ENCODE results near the gene KRT3. TPM values are rescaled to one million over a fixed set of nuclear protein-coding genes. Genes with fewer than 3 reads are reported as not detected.

The KRT3 gene
- total RNA-seq = not detected

GRCh38 chr12:52795694-52796428, at the start of gene KRT3:
Gene KRT3, minus strand, starts transcription at chr12:52796117. Its CDS starts 75 bp downstream, at chr12:52796042.
- no peak for DNase-seq

GRCh38 chr12:52844386-52844785, 48.5 kb upstream of the KRT3 start:
- DNase-seq = no peak

GRCh38 chr12:52839436-52840105, 43.7 kb upstream of the KRT3 start:
- DNase-seq = no peak

- DNase-seq = no peak
These were observed 42.9 kb upstream of the KRT3 start for GRCh38 chr12:52838609-52839435.

DNA sequence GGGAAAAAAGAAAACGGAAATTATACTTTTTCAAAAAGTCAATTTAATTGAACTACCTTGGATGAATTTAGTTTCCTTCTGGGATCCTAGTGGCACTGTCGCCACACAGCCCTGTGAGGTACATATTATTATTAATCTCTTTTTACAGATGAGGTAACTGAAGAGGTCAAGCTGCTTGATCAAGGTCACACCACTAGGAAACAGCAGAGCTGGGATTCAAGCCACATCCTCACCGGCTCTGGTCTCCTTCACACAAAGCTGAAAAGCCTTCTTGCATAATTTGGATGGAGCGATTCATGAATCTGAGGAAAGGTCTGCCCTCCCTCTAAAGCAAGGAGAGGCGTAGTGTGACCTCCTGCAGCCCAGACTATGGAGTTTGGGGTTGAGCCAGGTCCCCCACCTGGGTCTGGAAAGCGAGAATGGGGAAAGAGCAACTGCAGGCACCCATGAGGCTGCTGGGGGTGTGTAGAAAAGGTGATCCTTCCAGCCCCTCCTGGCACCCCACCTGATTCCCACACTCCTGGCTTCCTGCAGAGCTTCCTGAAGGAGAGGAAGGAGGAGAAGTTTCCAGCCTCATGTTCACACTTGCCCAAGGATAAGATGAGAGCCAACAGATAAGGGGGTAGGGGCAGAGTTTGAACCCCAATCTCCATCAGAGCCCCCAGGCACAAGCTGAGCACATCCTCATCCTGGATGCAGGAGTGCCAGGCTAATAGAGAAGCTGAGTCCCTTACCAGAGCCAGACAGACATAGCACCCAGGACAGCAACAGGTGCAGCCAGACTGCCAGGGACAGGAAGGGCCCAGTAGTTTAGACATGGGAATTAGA, 42.1 kb upstream of the KRT3 start:
- no peak for DNase-seq

DNA sequence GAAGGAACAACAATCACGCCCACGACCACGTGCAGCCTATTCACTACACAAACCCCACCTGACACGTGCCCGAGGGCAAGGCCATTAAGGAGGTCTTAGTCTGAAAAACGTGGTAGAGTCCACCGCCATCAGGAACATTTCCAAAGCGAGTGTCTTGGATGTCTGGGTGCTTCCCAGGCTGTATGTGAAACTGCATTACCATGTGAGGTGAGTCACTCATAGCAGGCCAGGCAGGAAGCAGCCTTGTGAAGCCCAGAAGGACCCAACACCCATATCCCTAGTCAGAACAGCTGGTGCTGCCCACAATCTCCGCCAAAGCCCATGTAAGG, 41.5 kb upstream of the KRT3 start:
- no peak for DNase-seq

- DNase-seq = no peak
These were observed 40.8 kb upstream of the KRT3 start for GRCh38 chr12:52836491-52837412.

DNA sequence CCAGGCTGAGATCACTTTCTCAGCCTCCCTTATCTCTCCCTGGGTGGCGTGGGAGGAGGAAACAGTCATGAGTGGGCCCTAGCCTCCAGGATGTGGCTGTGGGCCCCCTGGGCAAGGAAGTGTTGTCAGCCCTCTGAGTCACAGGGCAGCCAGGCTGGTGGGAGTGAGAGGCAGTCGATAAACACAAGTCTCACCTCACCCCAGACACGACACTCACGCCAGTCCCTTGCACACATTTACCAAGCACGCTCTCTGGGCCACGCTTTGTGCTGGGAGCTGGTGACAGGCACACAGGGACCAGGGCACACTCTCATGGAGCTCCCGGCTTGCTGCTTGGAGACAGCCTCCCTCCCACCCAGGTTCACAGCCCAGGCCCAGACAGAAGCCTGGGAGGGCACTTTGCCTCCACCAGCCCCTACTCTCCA, 40.1 kb upstream of the KRT3 start:
- DNase-seq = no peak

DNA sequence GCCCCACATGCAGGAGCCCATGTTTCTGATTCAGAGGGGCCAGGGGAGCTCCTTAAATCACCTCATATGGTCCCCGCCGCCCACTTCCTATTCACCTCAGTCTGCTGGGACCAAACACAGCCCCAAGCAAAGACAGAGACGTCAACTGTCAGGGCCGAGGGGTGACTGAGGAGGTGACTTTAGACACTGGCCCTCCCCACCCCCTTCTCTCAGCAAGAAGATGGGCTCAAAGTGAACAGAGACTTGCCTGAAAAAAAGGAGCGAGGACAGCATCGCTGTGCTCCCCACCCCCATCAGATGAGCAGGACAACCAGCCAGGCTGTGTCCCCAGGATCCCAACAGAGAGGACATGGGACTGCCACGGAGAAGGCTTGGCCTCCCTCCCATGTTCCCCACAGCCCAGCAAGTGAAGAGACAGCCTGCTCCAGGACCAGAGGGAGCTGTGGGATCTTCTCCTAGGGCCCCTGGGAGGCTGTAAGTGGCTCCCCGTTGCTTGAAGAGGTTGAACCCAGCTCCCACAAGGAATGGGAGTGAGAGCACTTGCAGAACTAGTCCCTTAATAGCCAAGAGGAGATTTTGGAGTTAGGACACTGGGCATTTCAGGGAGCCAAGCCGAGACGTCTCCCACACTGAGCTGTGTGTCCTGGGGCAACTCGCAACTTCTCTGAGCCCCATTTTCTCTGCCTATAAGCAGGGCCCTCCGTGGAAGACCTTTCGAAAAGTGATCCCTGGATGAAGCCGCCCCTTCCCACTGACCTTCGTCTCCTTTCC, 39.5 kb upstream of the KRT3 start:
- no peak for DNase-seq

DNA sequence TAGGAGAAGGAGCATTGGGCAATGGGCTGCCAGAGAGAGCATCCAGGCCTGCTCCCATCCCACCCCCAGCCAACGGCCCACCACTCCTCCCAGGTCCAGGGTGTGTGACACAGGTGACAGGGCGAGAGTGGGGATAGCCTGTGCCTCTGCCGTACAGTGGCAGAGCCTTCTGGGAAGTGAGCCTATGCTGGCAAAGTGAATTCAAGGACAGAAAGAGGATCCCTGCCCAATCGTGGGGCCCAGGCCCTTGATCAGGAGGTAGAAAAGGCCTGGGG, 38.7 kb upstream of the KRT3 start:
- DNase-seq = no peak

DNA sequence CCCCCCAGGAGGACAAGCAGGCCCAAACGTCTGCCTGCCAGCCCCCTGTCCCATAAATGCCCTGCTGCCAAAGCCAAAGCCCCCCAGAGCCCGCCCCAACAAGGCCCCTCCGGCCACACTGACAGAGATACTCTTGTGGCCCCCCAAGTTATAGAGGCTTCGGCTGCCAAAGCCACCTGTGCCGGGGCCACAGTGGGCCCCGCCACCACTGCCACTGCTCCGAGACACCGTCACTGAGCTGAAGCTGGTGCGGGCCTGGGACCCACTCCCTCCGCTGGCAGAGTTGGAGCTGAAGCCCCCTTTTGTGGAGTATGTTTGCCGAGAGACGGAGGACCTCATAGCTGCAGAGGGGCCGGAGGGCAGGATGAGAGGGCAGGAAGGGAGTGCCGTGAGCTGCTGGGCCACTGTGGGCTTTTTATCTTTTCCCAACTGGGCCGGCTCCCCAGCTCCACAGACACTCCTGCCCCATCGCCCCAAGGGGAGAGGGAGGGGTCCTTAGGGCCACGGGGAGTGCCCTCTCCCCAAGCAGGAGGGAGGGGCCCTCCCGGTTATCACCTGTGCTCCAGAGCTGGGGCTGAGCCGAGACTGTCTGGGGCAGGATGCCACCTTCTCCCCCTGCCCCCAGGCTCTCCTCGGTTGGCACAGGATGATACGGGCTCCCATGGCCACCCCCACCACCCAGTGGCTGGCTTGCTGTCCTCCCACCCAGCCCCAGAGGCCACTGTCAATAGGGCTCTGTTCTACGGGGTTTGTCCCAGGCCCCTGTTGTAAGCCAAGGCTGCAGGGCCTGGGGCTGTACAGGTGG, 38.2 kb upstream of the KRT3 start, which contains the start of gene KRT79:
Gene KRT79, minus strand, starts transcription at position 390 of the 805 bp plus-strand sequence. Its CDS starts 51 bp downstream, at position 339.
- DNase-seq = no peak

GRCh38 chr12:52832985-52833905, 37.3 kb upstream of the KRT3 start:
- no peak for DNase-seq

DNA sequence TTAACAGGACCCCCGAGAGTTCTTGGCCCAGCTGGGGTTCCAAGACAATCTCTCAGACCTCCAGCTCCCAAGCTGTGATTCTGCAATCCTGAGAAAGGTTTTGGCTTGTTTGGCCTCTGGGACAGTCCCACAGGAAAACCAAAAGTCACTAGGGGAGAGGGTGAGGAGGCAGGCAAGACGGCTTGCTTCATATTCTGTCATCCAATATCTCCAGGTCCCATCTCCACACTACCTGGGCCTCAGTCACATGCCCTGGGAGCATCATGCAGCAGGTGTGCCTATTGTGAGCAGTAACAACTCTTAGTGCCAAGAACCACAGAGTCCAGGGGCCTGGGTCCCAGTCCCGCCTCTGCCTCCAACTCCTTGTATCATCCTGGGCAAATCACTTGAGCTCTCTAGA, 36.5 kb upstream of the KRT3 start:
- no peak for DNase-seq

DNA sequence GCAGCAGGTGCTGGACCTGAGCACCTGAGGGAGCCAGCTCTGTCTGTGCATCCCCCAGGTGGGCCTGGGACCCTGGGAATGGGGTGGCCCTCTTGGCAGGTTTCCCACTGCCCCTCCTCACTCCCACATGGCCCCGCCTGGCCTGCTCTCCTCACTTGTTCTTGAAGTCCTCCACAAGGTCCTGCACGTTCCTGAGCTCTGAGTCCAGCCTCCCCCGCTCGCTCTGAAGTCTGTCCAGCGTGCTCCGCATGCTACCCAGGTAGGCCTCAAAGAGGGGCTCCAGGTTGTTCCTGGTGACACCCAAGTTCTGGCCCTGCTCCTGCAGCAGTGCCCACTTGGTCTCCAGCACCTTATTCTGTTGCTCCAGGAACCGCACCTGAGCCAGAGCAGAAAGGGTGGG, 35.3 kb upstream of the KRT3 start:
- DNase-seq = no peak

DNA sequence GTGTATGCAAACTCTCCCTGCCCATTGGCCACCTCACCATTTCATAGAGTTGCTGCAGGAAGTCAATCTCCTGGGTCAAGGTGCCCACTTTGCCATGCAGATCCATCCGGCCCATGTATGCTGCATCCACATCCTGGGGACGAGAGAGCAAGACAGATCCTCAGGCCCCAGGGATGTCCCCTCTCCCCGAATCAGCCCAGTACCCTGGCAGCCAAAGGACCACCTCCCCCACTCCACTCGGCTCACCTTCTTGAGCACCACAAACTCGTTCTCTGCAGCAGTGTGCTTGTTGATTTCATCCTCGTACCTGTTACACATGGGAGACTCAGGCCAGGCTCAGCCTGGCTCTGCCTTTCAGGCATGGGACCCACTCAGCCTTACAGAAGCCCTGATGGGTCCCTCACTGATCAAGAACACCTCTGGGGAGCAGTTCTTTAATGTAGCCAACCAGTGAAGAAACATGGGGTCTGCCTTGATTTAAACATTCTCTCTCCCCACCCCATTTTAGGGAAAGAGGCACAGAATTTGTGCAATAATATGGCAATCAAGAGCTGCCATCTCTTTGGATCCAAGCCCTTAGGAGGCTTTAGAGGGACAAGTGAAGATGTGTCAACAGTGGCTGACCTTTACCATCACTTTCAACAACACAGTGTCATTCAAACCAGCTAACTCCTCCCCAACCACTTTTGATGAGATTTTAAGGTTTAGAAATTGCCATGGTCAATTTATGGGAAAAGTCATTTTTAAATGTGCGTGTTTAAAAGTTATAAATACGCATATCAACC, 34.3 kb upstream of the KRT3 start:
- DNase-seq = no peak

- no peak for DNase-seq
These were observed 32.7 kb upstream of the KRT3 start for GRCh38 chr12:52828591-52829021.

DNA sequence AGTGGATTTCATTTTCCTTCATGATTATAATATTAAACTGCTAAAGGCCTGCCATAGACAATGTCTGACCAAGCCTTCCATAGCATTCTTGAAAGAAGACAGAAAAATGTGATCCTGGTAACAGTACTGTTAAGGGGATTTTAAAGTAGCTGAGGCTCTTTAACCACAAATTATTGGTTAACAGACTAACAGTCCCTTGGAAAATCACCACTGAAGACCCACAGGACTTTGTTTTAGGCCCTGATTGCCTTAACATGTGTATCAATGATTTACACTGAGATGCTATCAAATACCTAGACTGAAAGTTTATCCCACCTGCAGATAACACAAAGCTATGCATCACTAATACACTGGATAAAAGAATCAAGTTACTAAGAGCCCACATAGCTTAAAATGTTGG, 32.2 kb upstream of the KRT3 start:
- DNase-seq = no peak

All from tongue (tissue), 2 donors.